ENCODE data around the gene TBPL1. TPM values are rescaled to one million over a fixed set of nuclear protein-coding genes. Genes with fewer than 3 reads are reported as not detected.

The TBPL1 gene
- total RNA-seq, 2 donors from 2014 or later, result 40.4 to 45.4 TPM

DNA sequence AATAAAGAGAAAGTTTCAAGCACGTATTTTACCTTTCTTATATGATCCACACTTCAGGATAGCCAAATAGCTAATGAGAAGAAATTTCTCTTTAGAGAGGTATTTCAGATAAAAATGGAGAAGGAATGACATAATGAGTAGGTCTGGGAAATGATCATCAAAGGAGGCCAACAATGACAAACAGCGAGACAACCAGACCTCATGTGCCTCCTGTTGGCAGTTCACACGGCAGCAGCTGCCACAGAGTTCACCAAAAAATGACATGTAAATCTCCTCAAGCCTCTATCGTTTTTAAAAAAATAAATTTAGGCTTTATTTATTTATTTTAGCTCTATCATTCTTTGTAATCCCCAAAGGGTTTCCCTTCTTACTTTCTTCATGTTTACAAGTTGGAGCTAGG is 51.7 kb downstream of the TBPL1 start:
- Histone ChIP-seq H3K27ac (ENCODE audit: low read depth, low read length) (no peak overlapping the region), H3K27me3 (ENCODE audit: control insufficient read depth, insufficient read depth, low read length, poor library complexity, severe bottlenecking) (no peaks in the 10 kb centered on the region), H3K9ac (ENCODE audit: extremely low read depth, low read length, poor library complexity, severe bottlenecking) (no peak overlapping the region), H3K4me3 (ENCODE audit: low read length) (no peak overlapping the region), H3K4me1 (ENCODE audit: control insufficient read depth, insufficient read depth, low read length) (no peaks in the 10 kb centered on the region), H3K36me3 (ENCODE audit: control insufficient read depth, insufficient read depth, low read length) (no peaks in the 10 kb centered on the region), H3K9me3 (ENCODE audit: control insufficient read depth, low read length) (no peaks in the 10 kb centered on the region)
- Mint-ChIP-seq H3K4me1 (no peaks in the 10 kb centered on the region), H3K4me3 (no peak overlapping the region), H3K36me3 (ENCODE audit: low read depth) (no peaks in the 10 kb centered on the region), H3K27me3 (ENCODE audit: insufficient read depth) (no peaks in the 10 kb centered on the region), H3K9me3 (no peaks in the 10 kb centered on the region), H3K27ac (no peak overlapping the region)
- WGBS, 2 experiments (ENCODE audit: insufficient coverage in 1 of 2, insufficient read length in 1 of 2), result 84 to 92% methylated on average over 2 to 4 of the region's 4 CpGs
- no peak for DNase-seq
- TF ChIP-seq, protein P1, sequence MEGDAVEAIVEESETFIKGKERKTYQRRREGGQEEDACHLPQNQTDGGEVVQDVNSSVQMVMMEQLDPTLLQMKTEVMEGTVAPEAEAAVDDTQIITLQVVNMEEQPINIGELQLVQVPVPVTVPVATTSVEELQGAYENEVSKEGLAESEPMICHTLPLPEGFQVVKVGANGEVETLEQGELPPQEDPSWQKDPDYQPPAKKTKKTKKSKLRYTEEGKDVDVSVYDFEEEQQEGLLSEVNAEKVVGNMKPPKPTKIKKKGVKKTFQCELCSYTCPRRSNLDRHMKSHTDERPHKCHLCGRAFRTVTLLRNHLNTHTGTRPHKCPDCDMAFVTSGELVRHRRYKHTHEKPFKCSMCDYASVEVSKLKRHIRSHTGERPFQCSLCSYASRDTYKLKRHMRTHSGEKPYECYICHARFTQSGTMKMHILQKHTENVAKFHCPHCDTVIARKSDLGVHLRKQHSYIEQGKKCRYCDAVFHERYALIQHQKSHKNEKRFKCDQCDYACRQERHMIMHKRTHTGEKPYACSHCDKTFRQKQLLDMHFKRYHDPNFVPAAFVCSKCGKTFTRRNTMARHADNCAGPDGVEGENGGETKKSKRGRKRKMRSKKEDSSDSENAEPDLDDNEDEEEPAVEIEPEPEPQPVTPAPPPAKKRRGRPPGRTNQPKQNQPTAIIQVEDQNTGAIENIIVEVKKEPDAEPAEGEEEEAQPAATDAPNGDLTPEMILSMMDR (conservative IDR thresholded peaks at IDR 0.05), result peak; percentile 40

DNA sequence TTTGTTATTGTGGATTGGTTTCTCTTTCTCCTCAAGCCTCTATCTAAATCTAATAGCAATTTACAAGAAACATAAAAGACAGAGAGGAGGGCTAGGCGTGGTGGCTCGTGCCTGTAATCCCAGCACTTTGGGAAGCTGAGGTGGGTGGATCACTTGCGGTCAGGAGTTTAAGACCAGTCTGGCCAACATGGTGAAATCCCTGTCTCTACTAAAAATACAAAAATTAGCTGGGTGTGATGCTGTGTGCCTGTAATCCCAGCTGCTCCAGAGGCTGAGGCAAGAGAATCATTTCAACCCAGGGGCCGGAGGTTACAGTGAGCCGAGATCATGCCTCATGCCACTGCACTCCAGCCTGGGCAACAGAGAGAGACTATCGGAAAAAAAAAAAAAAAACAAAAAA is 52.8 kb downstream of the TBPL1 start:
- no peaks in the 10 kb centered on the region for H3K27me3 ChIP-seq (ENCODE audit: control insufficient read depth, insufficient read depth, low read length, poor library complexity, severe bottlenecking)
- Mint-ChIP-seq H3K4me1 (no peaks in the 10 kb centered on the region), H3K36me3 (ENCODE audit: low read depth) (no peaks in the 10 kb centered on the region), H3K4me3 (no peak overlapping the region), H3K27ac (no peak overlapping the region), H3K27me3 (ENCODE audit: insufficient read depth) (no peaks in the 10 kb centered on the region), H3K9me3 (no peaks in the 10 kb centered on the region)
- no peak overlapping the region for H3K4me3 ChIP-seq (ENCODE audit: low read length)
- no peaks in the 10 kb centered on the region for H3K36me3 ChIP-seq (ENCODE audit: control insufficient read depth, insufficient read depth, low read length)
- 94 to 95% methylated on average over 2 to 6 of the region's 6 CpGs for WGBS, 2 experiments (ENCODE audit: insufficient coverage in 1 of 2, insufficient read length in 1 of 2)
- TF ChIP-seq, protein P1 (conservative IDR thresholded peaks at IDR 0.05), result no peak
- DNase-seq, result no peak
- H3K9ac ChIP-seq (ENCODE audit: extremely low read depth, low read length, poor library complexity, severe bottlenecking), result no peak overlapping the region
- no peak overlapping the region for H3K27ac ChIP-seq (ENCODE audit: low read depth, low read length)
- no peaks in the 10 kb centered on the region for H3K4me1 ChIP-seq (ENCODE audit: control insufficient read depth, insufficient read depth, low read length)
- no peaks in the 10 kb centered on the region for H3K9me3 ChIP-seq (ENCODE audit: control insufficient read depth, low read length)

DNA sequence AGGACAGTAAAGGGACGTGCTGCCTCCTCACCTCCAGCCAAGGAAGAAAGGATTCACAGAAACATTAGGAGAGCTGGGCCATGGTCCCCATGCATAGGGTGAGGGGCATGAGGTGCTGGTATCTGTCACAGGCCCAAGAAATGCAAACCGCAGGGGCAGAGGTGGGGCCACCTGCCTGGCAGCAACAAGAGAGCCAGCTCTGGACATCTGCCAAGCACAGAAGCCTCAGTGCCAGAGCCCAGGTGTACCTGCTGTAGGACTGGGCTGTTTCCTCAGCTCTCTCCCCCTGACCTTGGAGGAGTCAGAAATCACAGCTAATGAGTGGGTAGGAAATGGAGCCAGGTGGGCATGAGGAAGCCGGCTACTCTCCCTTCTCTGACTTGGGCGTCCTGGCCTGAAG is 54.1 kb downstream of the TBPL1 start:
- Histone ChIP-seq H3K9ac (ENCODE audit: extremely low read depth, low read length, poor library complexity, severe bottlenecking) (no peak overlapping the region), H3K27ac (ENCODE audit: low read depth, low read length) (no peak overlapping the region), H3K4me3 (ENCODE audit: low read length) (no peak overlapping the region), H3K27me3 (ENCODE audit: control insufficient read depth, insufficient read depth, low read length, poor library complexity, severe bottlenecking) (no peaks in the 10 kb centered on the region), H3K36me3 (ENCODE audit: control insufficient read depth, insufficient read depth, low read length) (no peaks in the 10 kb centered on the region), H3K9me3 (ENCODE audit: control insufficient read depth, low read length) (no peaks in the 10 kb centered on the region), H3K4me1 (ENCODE audit: control insufficient read depth, insufficient read depth, low read length) (no peaks in the 10 kb centered on the region)
- no peak overlapping the region for H3K4me3 Mint-ChIP-seq
- WGBS, 2 experiments (ENCODE audit: insufficient coverage in 1 of 2, insufficient read length in 1 of 2), result 98 to 100% methylated on average over 2 to 4 of the region's 4 CpGs
- no peaks in the 10 kb centered on the region for H3K9me3 Mint-ChIP-seq
- no peaks in the 10 kb centered on the region for H3K27me3 Mint-ChIP-seq (ENCODE audit: insufficient read depth)
- no peaks in the 10 kb centered on the region for H3K36me3 Mint-ChIP-seq (ENCODE audit: low read depth)
- DNase-seq, result no peak
- TF ChIP-seq, protein P1 (conservative IDR thresholded peaks at IDR 0.05), result no peak
- no peak overlapping the region for H3K27ac Mint-ChIP-seq
- no peaks in the 10 kb centered on the region for H3K4me1 Mint-ChIP-seq

Data from endodermal cell (in vitro differentiated cells).